ENCODE measurements around the gene SLC6A11.

Gene SLC6A11

DNA sequence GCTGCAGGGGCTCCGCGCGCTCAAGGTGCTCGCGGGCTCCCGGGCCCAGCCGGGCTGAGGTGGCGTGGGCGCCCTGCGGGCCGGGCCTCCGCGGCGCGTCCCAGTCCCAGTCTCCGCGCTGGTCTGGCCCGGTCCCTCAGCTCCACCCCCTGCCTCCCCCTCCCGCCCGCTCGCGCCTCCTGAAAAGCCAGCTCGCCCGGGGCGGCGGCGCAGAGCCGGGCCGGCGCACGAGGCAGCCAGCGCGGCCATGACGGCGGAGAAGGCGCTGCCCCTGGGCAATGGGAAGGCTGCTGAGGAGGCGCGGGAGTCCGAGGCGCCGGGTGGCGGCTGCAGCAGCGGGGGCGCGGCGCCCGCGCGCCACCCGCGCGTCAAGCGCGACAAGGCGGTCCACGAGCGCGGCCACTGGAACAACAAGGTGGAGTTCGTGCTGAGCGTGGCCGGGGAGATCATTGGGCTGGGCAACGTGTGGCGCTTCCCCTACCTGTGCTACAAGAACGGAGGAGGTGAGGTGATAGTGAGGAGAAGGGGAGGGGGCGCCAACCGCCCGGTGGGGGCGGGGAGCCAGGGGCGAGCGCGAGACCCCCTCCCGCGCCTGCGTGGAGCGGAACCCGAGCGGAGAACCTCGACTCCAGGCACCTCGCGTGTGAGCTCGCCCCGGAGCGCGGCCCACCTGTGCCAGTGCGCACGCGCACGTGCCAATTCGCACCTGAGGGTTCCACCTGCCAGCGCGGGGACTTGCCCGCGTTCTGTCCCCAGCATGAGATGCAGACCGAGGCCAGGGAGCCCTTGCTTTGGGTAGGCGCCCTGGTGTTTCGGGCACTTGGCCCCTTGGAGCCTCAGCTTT, at the start of gene SLC6A11:
Gene SLC6A11, plus strand, starts transcription at position 210 of the 844 bp plus-strand sequence. Its CDS starts 38 bp downstream, at position 248.
- TF ChIP-seq, protein P1, sequence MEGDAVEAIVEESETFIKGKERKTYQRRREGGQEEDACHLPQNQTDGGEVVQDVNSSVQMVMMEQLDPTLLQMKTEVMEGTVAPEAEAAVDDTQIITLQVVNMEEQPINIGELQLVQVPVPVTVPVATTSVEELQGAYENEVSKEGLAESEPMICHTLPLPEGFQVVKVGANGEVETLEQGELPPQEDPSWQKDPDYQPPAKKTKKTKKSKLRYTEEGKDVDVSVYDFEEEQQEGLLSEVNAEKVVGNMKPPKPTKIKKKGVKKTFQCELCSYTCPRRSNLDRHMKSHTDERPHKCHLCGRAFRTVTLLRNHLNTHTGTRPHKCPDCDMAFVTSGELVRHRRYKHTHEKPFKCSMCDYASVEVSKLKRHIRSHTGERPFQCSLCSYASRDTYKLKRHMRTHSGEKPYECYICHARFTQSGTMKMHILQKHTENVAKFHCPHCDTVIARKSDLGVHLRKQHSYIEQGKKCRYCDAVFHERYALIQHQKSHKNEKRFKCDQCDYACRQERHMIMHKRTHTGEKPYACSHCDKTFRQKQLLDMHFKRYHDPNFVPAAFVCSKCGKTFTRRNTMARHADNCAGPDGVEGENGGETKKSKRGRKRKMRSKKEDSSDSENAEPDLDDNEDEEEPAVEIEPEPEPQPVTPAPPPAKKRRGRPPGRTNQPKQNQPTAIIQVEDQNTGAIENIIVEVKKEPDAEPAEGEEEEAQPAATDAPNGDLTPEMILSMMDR (conservative IDR thresholded peaks at IDR 0.05; ENCODE audit: low read length), result no peak
- DNase-seq (ENCODE audit: low read depth), result no peak
- no peak within 1 kb of the TSS for H3K4me3 ChIP-seq (ENCODE audit: low read length)

GRCh38 chr3:10768708-10769394, 47.2 kb upstream of the SLC6A11 start:
- no peak for DNase-seq (ENCODE audit: low read depth)
- TF ChIP-seq, protein P1 (conservative IDR thresholded peaks at IDR 0.05; ENCODE audit: low read length), result no peak
- H3K4me3 ChIP-seq (ENCODE audit: low read length), result no peak overlapping the region

GRCh38 chr3:10770547-10770946, 45.5 kb upstream of the SLC6A11 start:
- DNase-seq (ENCODE audit: low read depth), result no peak
- no peak overlapping the region for H3K4me3 ChIP-seq (ENCODE audit: low read length)

DNA sequence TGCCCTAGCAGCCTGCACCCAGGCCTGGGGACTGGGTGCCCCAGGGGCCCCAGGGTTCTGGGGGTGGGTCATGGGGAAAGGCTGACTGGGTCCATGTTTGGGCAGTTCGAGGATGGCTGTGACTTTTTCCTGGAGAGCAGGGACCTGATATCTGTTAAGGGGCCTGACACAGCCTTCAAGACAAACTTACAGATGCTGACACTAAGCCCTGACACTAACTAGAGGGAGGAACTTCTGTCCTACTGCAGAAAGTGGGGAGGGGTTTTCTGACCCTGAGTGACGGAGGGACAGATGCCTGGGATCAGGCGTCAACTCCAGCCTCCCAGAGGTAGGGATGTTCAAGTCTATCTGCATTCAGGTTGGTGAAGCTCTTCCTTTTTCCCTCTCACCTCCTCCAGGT, 45.0 kb upstream of the SLC6A11 start:
- H3K4me3 ChIP-seq (ENCODE audit: low read length), result no peak overlapping the region
- DNase-seq (ENCODE audit: low read depth), result no peak
- TF ChIP-seq, protein P1 (conservative IDR thresholded peaks at IDR 0.05; ENCODE audit: low read length), result no peak

More at GRCh38 chr3:10770547-10770946, 45.5 kb upstream of the SLC6A11 start:
- TF ChIP-seq, protein P1 (conservative IDR thresholded peaks at IDR 0.05; ENCODE audit: low read length), result no peak

DNA sequence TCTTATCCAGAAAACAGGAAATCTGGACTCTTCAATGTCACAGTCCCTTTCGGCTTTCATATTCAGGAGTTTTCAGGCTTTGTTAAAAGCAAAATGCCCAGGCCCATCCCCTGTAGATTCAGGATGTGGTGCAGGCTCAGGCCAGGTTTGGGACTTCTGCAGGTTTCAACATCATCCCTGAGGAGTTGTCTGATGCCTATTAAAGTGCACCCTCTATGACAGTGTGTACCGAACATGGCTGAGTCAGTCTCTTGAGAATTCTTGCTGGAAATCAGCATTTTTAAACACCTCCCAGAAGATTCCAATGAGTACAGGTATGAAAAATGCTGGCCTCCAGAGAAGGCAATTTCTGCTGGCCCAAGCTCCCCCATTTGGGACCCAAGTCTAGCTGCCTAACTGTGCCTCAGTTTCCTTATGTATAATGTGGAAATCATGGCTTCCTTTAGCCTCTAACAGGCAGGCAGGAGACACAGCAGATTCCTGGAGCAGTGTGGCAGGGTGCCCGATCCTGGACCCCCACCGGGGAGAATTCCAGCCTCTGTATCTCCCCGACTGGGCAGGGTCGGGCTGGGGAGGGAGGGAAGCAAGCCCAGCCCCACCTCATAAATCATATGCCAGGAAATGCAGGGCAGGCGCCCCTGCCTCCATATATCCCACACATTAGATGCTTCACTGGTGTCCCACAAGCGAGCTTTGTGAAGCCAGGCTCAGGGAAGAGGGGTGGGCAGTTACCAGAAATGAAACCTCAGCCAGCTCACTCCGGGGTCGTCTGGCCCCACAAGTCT, 44.4 kb upstream of the SLC6A11 start:
- DNase-seq (ENCODE audit: low read depth), result no peak
- TF ChIP-seq, protein P1 (conservative IDR thresholded peaks at IDR 0.05; ENCODE audit: low read length), result no peak
- H3K4me3 ChIP-seq (ENCODE audit: low read length), result no peak overlapping the region

- H3K4me3 ChIP-seq (ENCODE audit: low read length), result no peak overlapping the region
- DNase-seq (ENCODE audit: low read depth), result peak; percentile 5
- TF ChIP-seq, protein P1 (conservative IDR thresholded peaks at IDR 0.05; ENCODE audit: low read length), result 0 out of 2 replicates have a peak, but pooled peaks have one; percentile 7
Measured at GRCh38 chr3:10772271-10773161, 43.5 kb upstream of the SLC6A11 start.

Data from AG10803 (cell line).